DOHH2 (cell line): ENCODE results near the gene MYB.

Source experiments
- EZH2phosphoT487 ChIP-seq: fragments of 200-600 bp; sonication (generic); IDR thresholded peaks from 2 replicates; pipeline ENCODE4 v1.6.1; 2017; ENCODE audit warnings: borderline replicate concordance, mild to moderate bottlenecking, antibody characterized with exemption, low read length, moderate library complexity, mixed read lengths
- TF ChIP-seq, protein P1 (sequence below): fragments of 200-600 bp; sonication (generic); IDR thresholded peaks from one replicate; pipeline ENCODE4 v1.5.1; 2014; ENCODE audit warnings: antibody characterized with exemption, mild to moderate bottlenecking, low read depth, low read length; ENCODE audit not compliant: poor library complexity, severe bottlenecking

DNA sequence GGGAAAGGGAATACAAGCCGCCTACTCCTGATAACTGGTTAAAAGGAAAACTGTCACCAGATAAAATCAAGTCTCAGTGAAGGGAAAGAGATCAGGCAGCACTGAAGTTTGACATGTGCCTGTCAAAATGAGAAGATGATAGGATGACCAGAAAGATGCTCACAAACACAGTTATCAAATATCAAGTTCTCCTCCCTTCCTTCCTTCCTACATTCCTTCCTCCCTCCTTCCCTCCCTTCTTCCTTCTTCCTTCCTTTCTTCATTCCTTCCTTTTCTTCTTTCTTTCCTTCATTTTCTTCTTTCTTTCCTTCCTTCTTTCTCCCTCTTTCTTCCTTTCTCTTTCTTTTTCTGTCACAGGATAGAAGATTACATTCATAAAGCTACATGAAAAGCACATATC, 55.2 kb downstream of the MYB start:
- TF ChIP-seq, protein P1, sequence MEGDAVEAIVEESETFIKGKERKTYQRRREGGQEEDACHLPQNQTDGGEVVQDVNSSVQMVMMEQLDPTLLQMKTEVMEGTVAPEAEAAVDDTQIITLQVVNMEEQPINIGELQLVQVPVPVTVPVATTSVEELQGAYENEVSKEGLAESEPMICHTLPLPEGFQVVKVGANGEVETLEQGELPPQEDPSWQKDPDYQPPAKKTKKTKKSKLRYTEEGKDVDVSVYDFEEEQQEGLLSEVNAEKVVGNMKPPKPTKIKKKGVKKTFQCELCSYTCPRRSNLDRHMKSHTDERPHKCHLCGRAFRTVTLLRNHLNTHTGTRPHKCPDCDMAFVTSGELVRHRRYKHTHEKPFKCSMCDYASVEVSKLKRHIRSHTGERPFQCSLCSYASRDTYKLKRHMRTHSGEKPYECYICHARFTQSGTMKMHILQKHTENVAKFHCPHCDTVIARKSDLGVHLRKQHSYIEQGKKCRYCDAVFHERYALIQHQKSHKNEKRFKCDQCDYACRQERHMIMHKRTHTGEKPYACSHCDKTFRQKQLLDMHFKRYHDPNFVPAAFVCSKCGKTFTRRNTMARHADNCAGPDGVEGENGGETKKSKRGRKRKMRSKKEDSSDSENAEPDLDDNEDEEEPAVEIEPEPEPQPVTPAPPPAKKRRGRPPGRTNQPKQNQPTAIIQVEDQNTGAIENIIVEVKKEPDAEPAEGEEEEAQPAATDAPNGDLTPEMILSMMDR: no peak
- TF ChIP-seq EZH2phosphoT487: no peak
